IMR-90 (cell line): Measurements from ENCODE around the gene SDC4.

ENCODE experiments used
- BHLHE40 ChIP-seq: fragments of 150-350 bp; IDR thresholded peaks from 2 replicates; pipeline ENCODE4 v1.6.1; 2016; ENCODE audit warnings: mild to moderate bottlenecking, low read depth, low read length
- CEBPB ChIP-seq: IDR thresholded peaks from 2 replicates; pipeline ENCODE4 v1.6.1; 2012; ENCODE audit warnings: low read depth, low read length, improper control_type of control experiment
- CHD1 ChIP-seq: IDR thresholded peaks from 2 replicates; pipeline ENCODE4 v1.6.1; 2012; ENCODE audit warnings: low read depth, low read length, improper control_type of control experiment
- MAZ ChIP-seq: IDR thresholded peaks from 2 replicates; pipeline ENCODE4 v1.6.1; 2012; ENCODE audit warnings: low read depth, mild to moderate bottlenecking, low read length, improper control_type of control experiment, moderate library complexity, borderline replicate concordance
- MXI1 ChIP-seq: IDR thresholded peaks from 2 replicates; pipeline ENCODE4 v1.6.1; 2012; ENCODE audit warnings: low read depth, mild to moderate bottlenecking, low read length, moderate library complexity, borderline replicate concordance
- POLR2A ChIP-seq: IDR thresholded peaks from 2 replicates; pipeline ENCODE4 v1.6.1; 2012; ENCODE audit warnings: mild to moderate bottlenecking, low read depth, low read length
- RAD21 ChIP-seq: IDR thresholded peaks from 2 replicates; pipeline ENCODE4 v1.6.1; 2012; ENCODE audit warnings: low read length, improper control_type of control experiment
- RCOR1 ChIP-seq: IDR thresholded peaks from 2 replicates; pipeline ENCODE4 v1.6.1; 2012; ENCODE audit warnings: mild to moderate bottlenecking, low read length, improper control_type of control experiment; ENCODE audit not compliant: insufficient replicate concordance
- RFX5 ChIP-seq: IDR thresholded peaks from 2 replicates; pipeline ENCODE4 v1.8.0; 2012; ENCODE audit warnings: low read depth, mild to moderate bottlenecking, low read length, moderate library complexity
- SMC3 ChIP-seq: fragments of 150-350 bp; IDR thresholded peaks from 2 replicates; pipeline ENCODE4 v1.6.1; 2016; ENCODE audit warnings: low read depth, mild to moderate bottlenecking, antibody characterized with exemption, low read length, moderate library complexity
- TF ChIP-seq, protein P1 (sequence below): conservative IDR thresholded peaks from 2 replicates; pipeline ENCODE4 v1.5.1; 2012; ENCODE audit warnings: mild to moderate bottlenecking, low read depth, low read length, improper control_type of control experiment
- TF ChIP-seq, protein P2 (sequence below): fragments of 150-350 bp; IDR thresholded peaks from 2 replicates; pipeline ENCODE4 v1.6.1; 2016; ENCODE audit warnings: low read depth, mild to moderate bottlenecking, low read length, moderate library complexity, borderline replicate concordance
- TF ChIP-seq, protein P3 (sequence below): fragments of 150-350 bp; IDR thresholded peaks from 2 replicates; pipeline ENCODE4 v1.6.1; 2017; ENCODE audit warnings: mild to moderate bottlenecking, antibody characterized with exemption, low read length, low read depth

DNA sequence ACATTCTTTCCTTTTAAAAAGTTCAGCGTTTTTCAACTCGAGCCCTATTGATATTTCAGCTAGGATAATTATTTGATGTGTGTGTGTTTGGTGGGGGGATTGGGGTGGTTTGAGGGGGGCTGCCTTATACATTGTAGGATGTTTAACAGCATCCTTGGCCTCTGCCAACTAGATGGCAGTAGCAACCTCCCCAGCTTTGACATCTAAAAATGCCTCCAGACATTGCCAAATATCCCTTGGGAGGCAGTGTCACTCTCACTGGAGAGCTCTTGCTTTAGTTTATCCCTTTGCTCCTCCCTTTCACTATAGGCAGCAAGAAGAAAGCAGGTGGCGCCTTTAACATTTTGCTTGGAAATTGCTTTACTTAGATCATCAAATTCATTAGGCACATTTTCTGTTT lies 44.5 kb upstream of the SDC4 start:
- TF ChIP-seq, protein P1, sequence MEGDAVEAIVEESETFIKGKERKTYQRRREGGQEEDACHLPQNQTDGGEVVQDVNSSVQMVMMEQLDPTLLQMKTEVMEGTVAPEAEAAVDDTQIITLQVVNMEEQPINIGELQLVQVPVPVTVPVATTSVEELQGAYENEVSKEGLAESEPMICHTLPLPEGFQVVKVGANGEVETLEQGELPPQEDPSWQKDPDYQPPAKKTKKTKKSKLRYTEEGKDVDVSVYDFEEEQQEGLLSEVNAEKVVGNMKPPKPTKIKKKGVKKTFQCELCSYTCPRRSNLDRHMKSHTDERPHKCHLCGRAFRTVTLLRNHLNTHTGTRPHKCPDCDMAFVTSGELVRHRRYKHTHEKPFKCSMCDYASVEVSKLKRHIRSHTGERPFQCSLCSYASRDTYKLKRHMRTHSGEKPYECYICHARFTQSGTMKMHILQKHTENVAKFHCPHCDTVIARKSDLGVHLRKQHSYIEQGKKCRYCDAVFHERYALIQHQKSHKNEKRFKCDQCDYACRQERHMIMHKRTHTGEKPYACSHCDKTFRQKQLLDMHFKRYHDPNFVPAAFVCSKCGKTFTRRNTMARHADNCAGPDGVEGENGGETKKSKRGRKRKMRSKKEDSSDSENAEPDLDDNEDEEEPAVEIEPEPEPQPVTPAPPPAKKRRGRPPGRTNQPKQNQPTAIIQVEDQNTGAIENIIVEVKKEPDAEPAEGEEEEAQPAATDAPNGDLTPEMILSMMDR: no peak
- TF ChIP-seq POLR2A (no peak), CHD1 (no peak), BHLHE40 (no peak), MAZ (no peak), CEBPB (no peak), RAD21 (no peak), RCOR1 (no peak), MXI1 (no peak), SMC3 (no peak), RFX5 (no peak)
- TF ChIP-seq, protein P2, sequence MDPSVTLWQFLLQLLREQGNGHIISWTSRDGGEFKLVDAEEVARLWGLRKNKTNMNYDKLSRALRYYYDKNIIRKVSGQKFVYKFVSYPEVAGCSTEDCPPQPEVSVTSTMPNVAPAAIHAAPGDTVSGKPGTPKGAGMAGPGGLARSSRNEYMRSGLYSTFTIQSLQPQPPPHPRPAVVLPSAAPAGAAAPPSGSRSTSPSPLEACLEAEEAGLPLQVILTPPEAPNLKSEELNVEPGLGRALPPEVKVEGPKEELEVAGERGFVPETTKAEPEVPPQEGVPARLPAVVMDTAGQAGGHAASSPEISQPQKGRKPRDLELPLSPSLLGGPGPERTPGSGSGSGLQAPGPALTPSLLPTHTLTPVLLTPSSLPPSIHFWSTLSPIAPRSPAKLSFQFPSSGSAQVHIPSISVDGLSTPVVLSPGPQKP: no peak
- TF ChIP-seq, protein P3, sequence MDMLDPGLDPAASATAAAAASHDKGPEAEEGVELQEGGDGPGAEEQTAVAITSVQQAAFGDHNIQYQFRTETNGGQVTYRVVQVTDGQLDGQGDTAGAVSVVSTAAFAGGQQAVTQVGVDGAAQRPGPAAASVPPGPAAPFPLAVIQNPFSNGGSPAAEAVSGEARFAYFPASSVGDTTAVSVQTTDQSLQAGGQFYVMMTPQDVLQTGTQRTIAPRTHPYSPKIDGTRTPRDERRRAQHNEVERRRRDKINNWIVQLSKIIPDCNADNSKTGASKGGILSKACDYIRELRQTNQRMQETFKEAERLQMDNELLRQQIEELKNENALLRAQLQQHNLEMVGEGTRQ: no peak
